WTC11 (cell line): ENCODE data around the gene ASS1.

Source experiments
- ATF1 ChIP-seq: sonication (generic); formaldehyde crosslinking; IDR thresholded peaks from 2 replicates; pipeline ENCODE4 v1.8.1; 2023; ENCODE audit warnings: mild to moderate bottlenecking, moderate library complexity, missing genetic modification reagents
- CBFB ChIP-seq: sonication (generic); formaldehyde crosslinking; IDR thresholded peaks from 2 replicates; pipeline ENCODE4 v1.8.1; 2022; ENCODE audit warnings: mild to moderate bottlenecking, low read depth, missing genetic modification reagents
- CREM ChIP-seq: sonication (generic); formaldehyde crosslinking; IDR thresholded peaks from 2 replicates; pipeline ENCODE4 v1.8.1; 2022; ENCODE audit warnings: mild to moderate bottlenecking, missing genetic modification reagents, moderate library complexity
- SMAD3 ChIP-seq: sonication (generic); formaldehyde crosslinking; IDR thresholded peaks from 2 replicates; pipeline ENCODE4 v1.8.0; 2022; ENCODE audit warnings: missing genetic modification reagents, mild to moderate bottlenecking, borderline replicate concordance
- ZNF263 ChIP-seq: sonication (generic); formaldehyde crosslinking; IDR thresholded peaks from 2 replicates; pipeline ENCODE4 v1.8.1; 2022; ENCODE audit warnings: low read depth, mild to moderate bottlenecking, moderate library complexity, missing genetic modification reagents
- TF ChIP-seq, protein P1 (sequence below): fragments of 200-600 bp; IDR thresholded peaks from 2 replicates; pipeline ENCODE4 v1.8.0; 2022; ENCODE audit warnings: antibody characterized with exemption
- TF ChIP-seq, protein P2 (sequence below): sonication (generic); formaldehyde crosslinking; IDR thresholded peaks from 2 replicates; pipeline ENCODE4 v1.8.1; 2023; ENCODE audit warnings: mild to moderate bottlenecking, missing genetic modification reagents, moderate library complexity
- TF ChIP-seq, protein P3 (sequence below): sonication (generic); formaldehyde crosslinking; IDR thresholded peaks from 2 replicates; pipeline ENCODE4 v1.8.0; 2023; ENCODE audit warnings: missing genetic modification reagents, mild to moderate bottlenecking, borderline replicate concordance

DNA sequence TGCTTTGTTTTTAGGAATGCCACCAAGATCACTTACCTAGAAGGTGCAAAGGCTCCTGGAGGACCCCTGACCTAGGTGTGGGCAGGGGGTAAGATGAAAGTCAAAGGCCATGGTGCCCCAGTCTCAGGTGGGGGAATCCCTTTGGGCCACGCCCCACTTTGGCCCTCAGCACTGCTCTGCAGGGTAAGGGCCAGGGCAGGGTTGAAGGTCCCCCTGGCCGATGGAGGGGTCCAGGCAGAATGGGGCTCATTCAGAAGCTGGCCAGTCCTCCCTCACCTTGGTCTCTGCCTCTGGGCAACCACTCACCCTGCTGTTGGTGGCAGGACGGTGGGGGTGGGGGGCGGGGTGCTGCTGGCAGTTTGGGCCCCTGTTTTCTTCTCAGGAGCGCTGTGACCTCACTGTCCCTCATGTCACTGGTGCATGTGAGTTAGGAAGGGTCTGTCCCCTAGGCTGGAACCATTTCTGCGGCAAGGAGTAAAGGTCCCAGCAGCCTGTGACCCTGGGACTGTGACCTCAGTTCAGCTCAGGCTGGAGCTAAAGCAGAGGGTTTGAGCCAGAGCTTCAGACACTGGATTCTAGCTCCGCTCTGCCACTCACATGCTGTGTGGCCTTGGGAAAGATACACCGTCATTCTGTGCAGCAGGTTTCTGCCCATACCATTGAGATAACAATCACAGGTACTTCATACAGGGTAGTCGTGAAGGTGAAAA lies 1.9 kb upstream of the ASS1 start:
- TF ChIP-seq, protein P1, sequence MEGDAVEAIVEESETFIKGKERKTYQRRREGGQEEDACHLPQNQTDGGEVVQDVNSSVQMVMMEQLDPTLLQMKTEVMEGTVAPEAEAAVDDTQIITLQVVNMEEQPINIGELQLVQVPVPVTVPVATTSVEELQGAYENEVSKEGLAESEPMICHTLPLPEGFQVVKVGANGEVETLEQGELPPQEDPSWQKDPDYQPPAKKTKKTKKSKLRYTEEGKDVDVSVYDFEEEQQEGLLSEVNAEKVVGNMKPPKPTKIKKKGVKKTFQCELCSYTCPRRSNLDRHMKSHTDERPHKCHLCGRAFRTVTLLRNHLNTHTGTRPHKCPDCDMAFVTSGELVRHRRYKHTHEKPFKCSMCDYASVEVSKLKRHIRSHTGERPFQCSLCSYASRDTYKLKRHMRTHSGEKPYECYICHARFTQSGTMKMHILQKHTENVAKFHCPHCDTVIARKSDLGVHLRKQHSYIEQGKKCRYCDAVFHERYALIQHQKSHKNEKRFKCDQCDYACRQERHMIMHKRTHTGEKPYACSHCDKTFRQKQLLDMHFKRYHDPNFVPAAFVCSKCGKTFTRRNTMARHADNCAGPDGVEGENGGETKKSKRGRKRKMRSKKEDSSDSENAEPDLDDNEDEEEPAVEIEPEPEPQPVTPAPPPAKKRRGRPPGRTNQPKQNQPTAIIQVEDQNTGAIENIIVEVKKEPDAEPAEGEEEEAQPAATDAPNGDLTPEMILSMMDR, result no peak
- TF ChIP-seq, protein P2, sequence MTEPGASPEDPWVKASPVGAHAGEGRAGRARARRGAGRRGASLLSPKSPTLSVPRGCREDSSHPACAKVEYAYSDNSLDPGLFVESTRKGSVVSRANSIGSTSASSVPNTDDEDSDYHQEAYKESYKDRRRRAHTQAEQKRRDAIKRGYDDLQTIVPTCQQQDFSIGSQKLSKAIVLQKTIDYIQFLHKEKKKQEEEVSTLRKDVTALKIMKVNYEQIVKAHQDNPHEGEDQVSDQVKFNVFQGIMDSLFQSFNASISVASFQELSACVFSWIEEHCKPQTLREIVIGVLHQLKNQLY (CRISPR knock-in tag), result no peak
- TF ChIP-seq ATF1 (CRISPR knock-in tag) (no peak), SMAD3 (CRISPR knock-in tag) (no peak), CREM (CRISPR knock-in tag) (no peak), ZNF263 (CRISPR knock-in tag) (no peak), CBFB (CRISPR knock-in tag) (no peak)
- TF ChIP-seq, protein P3, sequence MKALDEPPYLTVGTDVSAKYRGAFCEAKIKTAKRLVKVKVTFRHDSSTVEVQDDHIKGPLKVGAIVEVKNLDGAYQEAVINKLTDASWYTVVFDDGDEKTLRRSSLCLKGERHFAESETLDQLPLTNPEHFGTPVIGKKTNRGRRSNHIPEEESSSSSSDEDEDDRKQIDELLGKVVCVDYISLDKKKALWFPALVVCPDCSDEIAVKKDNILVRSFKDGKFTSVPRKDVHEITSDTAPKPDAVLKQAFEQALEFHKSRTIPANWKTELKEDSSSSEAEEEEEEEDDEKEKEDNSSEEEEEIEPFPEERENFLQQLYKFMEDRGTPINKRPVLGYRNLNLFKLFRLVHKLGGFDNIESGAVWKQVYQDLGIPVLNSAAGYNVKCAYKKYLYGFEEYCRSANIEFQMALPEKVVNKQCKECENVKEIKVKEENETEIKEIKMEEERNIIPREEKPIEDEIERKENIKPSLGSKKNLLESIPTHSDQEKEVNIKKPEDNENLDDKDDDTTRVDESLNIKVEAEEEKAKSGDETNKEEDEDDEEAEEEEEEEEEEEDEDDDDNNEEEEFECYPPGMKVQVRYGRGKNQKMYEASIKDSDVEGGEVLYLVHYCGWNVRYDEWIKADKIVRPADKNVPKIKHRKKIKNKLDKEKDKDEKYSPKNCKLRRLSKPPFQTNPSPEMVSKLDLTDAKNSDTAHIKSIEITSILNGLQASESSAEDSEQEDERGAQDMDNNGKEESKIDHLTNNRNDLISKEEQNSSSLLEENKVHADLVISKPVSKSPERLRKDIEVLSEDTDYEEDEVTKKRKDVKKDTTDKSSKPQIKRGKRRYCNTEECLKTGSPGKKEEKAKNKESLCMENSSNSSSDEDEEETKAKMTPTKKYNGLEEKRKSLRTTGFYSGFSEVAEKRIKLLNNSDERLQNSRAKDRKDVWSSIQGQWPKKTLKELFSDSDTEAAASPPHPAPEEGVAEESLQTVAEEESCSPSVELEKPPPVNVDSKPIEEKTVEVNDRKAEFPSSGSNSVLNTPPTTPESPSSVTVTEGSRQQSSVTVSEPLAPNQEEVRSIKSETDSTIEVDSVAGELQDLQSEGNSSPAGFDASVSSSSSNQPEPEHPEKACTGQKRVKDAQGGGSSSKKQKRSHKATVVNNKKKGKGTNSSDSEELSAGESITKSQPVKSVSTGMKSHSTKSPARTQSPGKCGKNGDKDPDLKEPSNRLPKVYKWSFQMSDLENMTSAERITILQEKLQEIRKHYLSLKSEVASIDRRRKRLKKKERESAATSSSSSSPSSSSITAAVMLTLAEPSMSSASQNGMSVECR (CRISPR knock-in tag), result no peak
